MG63 (cell line): ENCODE measurements around the gene SIDT2. TPM values are rescaled to one million over a fixed set of nuclear protein-coding genes. Genes with fewer than 3 reads are reported as not detected.
A peak's percentile ranks its signal among the peaks of the same experiment; 100 is the strongest.
"Not testable (repeated sequence)": the region's sequence is repeated elsewhere in the genome, so short reads cannot be mapped to it uniquely, and the experiment has no call there.

Experiments
- DNase-seq: peaks from one replicate; pipeline ENCODE4 v3.0.0-alpha.2; 2020
- H3K27me3 ChIP-seq: fragments of 250-450 bp; sonication (Bioruptor Pico); 2 replicates; pipeline ENCODE4 v1.5.1; 2020; ENCODE audit warnings: mild to moderate bottlenecking, moderate library complexity
- H3K36me3 ChIP-seq: fragments of 250-450 bp; sonication (Bioruptor Pico); 2 replicates; pipeline ENCODE4 v1.5.1; 2020; ENCODE audit warnings: mild to moderate bottlenecking, moderate library complexity
- H3K4me3 ChIP-seq: fragments of 250-450 bp; sonication (Bioruptor Pico); 2 replicates; pipeline ENCODE4 v1.5.1; 2020; ENCODE audit warnings: mild to moderate bottlenecking, moderate library complexity
- H3K9me3 ChIP-seq: fragments of 250-450 bp; sonication (Bioruptor Pico); 2 replicates; pipeline ENCODE4 v1.5.1; 2020; ENCODE audit warnings: mild to moderate bottlenecking, moderate library complexity
- total RNA-seq: library from RNA; depleted of rRNA; stranded (reverse); fragments of >200 nt; shearing (Covaris generic); gene quantifications from 2 replicates; pipeline ENCODE4 v1.2.3, GENCODE V29; 2014; ENCODE audit warnings: low replicate concordance

SIDT2 gene
- total RNA-seq, 1 experiment from 2014 or later: 2.7 TPM

GRCh38 chr11:117207481-117207880 lies 28.9 kb downstream of the SIDT2 start:
- not testable (repeated sequence) for H3K36me3 ChIP-seq, H3K9me3 ChIP-seq

GRCh38 chr11:117208710-117209109 lies 30.2 kb downstream of the SIDT2 start:
- DNase-seq, H3K27me3 ChIP-seq, H3K36me3 ChIP-seq, H3K4me3 ChIP-seq, H3K9me3 ChIP-seq: not testable (repeated sequence)

More at GRCh38 chr11:117207481-117207880, 28.9 kb downstream of the SIDT2 start:
- not testable (repeated sequence) for H3K27me3 ChIP-seq, H3K4me3 ChIP-seq, DNase-seq

GRCh38 chr11:117209351-117210125 lies 31.0 kb downstream of the SIDT2 start:
- not testable (repeated sequence) for H3K4me3 ChIP-seq, DNase-seq

GRCh38 chr11:117210620-117211019 lies 32.1 kb downstream of the SIDT2 start:
- Histone ChIP-seq H3K36me3 (peaks cover 3% of the 10 kb centered on the region), H3K9me3 (no peaks in the 10 kb centered on the region), H3K4me3 (no peak overlapping the region), H3K27me3 (no peaks in the 10 kb centered on the region)
- DNase-seq: no peak

More at GRCh38 chr11:117209351-117210125, 31.0 kb downstream of the SIDT2 start:
- H3K9me3 ChIP-seq, H3K36me3 ChIP-seq, H3K27me3 ChIP-seq: not testable (repeated sequence)

- H3K36me3 ChIP-seq: peaks cover 10% of the 10 kb centered on the region
- no peaks in the 10 kb centered on the region for H3K9me3 ChIP-seq
- DNase-seq: no peak
- no peak overlapping the region for H3K4me3 ChIP-seq
- H3K27me3 ChIP-seq: no peaks in the 10 kb centered on the region
These were observed 34.3 kb downstream of the SIDT2 start for GRCh38 chr11:117212697-117213355.

- H3K36me3 ChIP-seq: peaks cover 23% of the 10 kb centered on the region
- no peak for DNase-seq
- no peak overlapping the region for H3K4me3 ChIP-seq
- H3K27me3 ChIP-seq: no peaks in the 10 kb centered on the region
- H3K9me3 ChIP-seq: no peaks in the 10 kb centered on the region
These were observed 36.0 kb downstream of the SIDT2 start for GRCh38 chr11:117214404-117215110.

GRCh38 chr11:117217141-117218084 lies 38.9 kb downstream of the SIDT2 start:
- no peak for DNase-seq
- peaks cover 39% of the 10 kb centered on the region for H3K36me3 ChIP-seq
- H3K27me3 ChIP-seq: no peaks in the 10 kb centered on the region
- no peak overlapping the region for H3K4me3 ChIP-seq
- H3K9me3 ChIP-seq: no peaks in the 10 kb centered on the region

- H3K27me3 ChIP-seq: no peaks in the 10 kb centered on the region
- no peak overlapping the region for H3K4me3 ChIP-seq
- no peaks in the 10 kb centered on the region for H3K9me3 ChIP-seq
- peaks cover 42% of the 10 kb centered on the region for H3K36me3 ChIP-seq
- no peak for DNase-seq
These were observed 39.8 kb downstream of the SIDT2 start for GRCh38 chr11:117218133-117218915.

- no peaks in the 10 kb centered on the region for H3K9me3 ChIP-seq
- H3K27me3 ChIP-seq: no peaks in the 10 kb centered on the region
- H3K36me3 ChIP-seq: peaks cover 43% of the 10 kb centered on the region
- DNase-seq: no peak
- no peak overlapping the region for H3K4me3 ChIP-seq
These were observed 40.5 kb downstream of the SIDT2 start for GRCh38 chr11:117219001-117219400.

- DNase-seq: no peak
- Histone ChIP-seq H3K27me3 (no peaks in the 10 kb centered on the region), H3K9me3 (no peaks in the 10 kb centered on the region), H3K4me3 (no peak overlapping the region), H3K36me3 (peaks cover 46% of the 10 kb centered on the region)
These were observed 40.9 kb downstream of the SIDT2 start for GRCh38 chr11:117219455-117219854.

GRCh38 chr11:117219995-117220394 lies 41.5 kb downstream of the SIDT2 start:
- H3K27me3 ChIP-seq: no peaks in the 10 kb centered on the region
- no peak overlapping the region for H3K4me3 ChIP-seq
- H3K9me3 ChIP-seq: no peaks in the 10 kb centered on the region
- peaks cover 46% of the 10 kb centered on the region for H3K36me3 ChIP-seq
- no peak for DNase-seq

GRCh38 chr11:117220568-117220967 lies 42.0 kb downstream of the SIDT2 start:
- Histone ChIP-seq H3K9me3 (no peaks in the 10 kb centered on the region), H3K27me3 (no peaks in the 10 kb centered on the region), H3K4me3 (no peak overlapping the region), H3K36me3 (peaks cover 46% of the 10 kb centered on the region)
- DNase-seq: no peak

- DNase-seq: peak; percentile 49
- Histone ChIP-seq H3K4me3 (no peak overlapping the region), H3K9me3 (no peaks in the 10 kb centered on the region), H3K27me3 (no peaks in the 10 kb centered on the region), H3K36me3 (peaks cover 44% of the 10 kb centered on the region)
These were observed 42.6 kb downstream of the SIDT2 start for GRCh38 chr11:117220999-117221774.

GRCh38 chr11:117221775-117222517 lies 43.4 kb downstream of the SIDT2 start:
- no peaks in the 10 kb centered on the region for H3K9me3 ChIP-seq
- peaks cover 50% of the 10 kb centered on the region for H3K36me3 ChIP-seq
- H3K27me3 ChIP-seq: no peaks in the 10 kb centered on the region
- DNase-seq: peak; percentile 74
- H3K4me3 ChIP-seq: no peak overlapping the region
